ENCODE data around the gene PPP2R3B. TPM values are rescaled to one million over a fixed set of nuclear protein-coding genes. Genes with fewer than 3 reads are reported as not detected.

Gene PPP2R3B
- total RNA-seq, 2 donors from 2014 or later: 104 to 114 TPM

GRCh38 chrX:346034-346813 lies 40.5 kb downstream of the PPP2R3B start:
- intact Hi-C loops (cut with DNase I): no loop called here
- DNase-seq (peak; percentile 16), ATAC-seq (no peak)

GRCh38 chrX:345020-345925 lies 41.4 kb downstream of the PPP2R3B start:
- intact Hi-C loops (cut with DNase I): no loop called here
- DNase-seq (peak; percentile 14), ATAC-seq (no peak)

- intact Hi-C loops (cut with DNase I): no loop called here
- DNase-seq (peak; percentile 13), ATAC-seq (no peak)
Observed at GRCh38 chrX:344371-344901, 42.3 kb downstream of the PPP2R3B start.

DNA sequence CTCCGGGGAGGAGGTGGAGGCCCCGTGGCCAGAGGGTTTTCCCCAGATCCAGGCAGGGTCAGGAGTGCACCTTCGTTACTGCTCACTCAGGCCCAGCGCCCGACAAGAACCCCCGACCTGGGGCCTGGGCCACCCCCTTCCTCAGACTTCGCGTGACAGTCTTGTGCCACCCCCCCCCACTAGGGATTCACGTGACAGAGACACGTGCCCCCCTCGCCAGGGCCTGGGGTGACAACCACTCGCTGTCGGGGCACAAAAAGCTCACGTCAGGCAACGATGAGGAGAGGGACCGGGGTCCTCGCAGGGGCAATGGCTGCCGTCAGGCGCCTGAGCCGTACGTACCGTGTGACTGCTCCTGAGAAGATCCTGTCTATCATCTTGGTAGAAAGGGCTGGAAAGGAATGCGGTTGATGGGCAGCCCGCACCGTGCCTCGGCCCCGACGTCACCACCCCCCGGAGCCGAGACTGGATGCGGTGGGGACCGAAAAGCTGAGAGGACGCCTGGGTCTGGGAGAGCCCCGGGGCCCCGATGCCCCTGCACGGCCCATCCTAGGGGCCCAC lies 45.1 kb downstream of the PPP2R3B start:
- ATAC-seq (no peak), DNase-seq (no peak)
- intact Hi-C loops (cut with DNase I): no loop called here

GRCh38 chrX:340641-341423 lies 45.9 kb downstream of the PPP2R3B start:
- peak; percentile 13 for DNase-seq
- intact Hi-C loops (cut with DNase I): no loop called here
- no peak for ATAC-seq

GRCh38 chrX:340121-340520 lies 46.6 kb downstream of the PPP2R3B start:
- intact Hi-C loops (cut with DNase I): no loop called here
- ATAC-seq (no peak), DNase-seq (peak; percentile 16)

DNA sequence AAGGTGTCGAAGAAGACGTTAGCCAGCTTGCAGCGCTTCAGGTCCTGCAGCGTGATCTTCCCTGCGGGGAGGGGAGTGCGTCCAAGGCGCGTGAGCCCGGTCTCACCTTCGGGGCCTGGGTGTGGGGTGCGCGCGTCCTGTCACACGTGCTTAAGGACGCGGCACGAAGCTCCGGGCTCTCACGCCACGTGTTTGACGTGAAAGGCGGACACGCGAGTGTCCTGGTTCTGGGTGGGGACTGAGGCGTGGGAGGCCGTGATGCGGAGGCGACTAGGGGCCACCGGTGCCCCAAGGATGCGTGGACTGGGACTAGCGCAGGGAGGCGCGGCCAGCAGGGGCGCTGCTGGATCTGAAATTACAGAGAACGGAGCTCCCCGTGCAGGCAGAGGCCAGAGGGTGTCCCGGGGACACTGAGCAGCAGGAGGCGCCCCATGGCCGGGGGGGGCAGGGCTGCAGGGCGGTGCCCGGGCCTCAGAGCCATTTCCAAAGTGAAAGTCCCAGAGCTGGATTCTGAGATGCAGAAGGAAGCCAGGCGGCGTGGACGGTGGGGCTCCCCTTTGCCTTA lies 47.8 kb downstream of the PPP2R3B start:
- intact Hi-C loops (cut with DNase I): no loop called here
- DNase-seq (peak; percentile 19), ATAC-seq (no peak)

DNA sequence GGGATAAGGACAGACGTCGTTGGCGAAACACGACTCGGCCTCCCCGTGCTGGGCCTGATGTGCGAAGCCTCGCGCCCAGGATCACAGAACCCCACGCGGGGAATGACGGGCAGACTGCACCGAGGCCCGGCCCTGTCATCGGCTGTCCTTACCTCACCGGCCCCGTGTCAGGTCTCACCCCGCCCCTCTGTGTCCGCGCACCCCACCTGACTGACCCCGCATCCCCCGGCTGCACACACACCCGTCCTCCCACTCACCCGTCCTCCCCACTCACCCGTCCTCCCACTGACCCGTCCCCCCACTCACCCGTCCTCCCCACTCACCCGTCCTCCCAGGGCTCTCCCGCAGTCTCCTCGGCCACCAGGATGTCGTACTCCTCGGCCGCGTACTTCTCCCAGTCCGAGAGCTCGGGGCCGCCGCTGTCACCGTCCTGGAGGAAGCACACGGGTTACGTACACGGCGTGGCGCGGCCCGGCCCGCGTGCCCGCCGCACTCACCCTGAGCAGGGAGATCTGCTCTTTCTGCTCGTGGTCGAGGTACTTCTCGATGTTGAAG lies 48.3 kb downstream of the PPP2R3B start:
- DNase-seq: peak; percentile 22
- ATAC-seq: no peak

GRCh38 chrX:337331-337831 lies 49.3 kb downstream of the PPP2R3B start:
- intact Hi-C loops (cut with DNase I): no loop called here
- ATAC-seq (no peak), DNase-seq (peak; percentile 12)

More for the DNA sequence above, 48.3 kb downstream of the PPP2R3B start:
- intact Hi-C loops (cut with DNase I): no loop called here

- intact Hi-C loops (cut with DNase I): no loop called here
- DNase-seq (no peak), ATAC-seq (no peak)
Observed at GRCh38 chrX:336227-336626, 50.5 kb downstream of the PPP2R3B start.

- intact Hi-C loops (cut with DNase I): no loop called here
- ATAC-seq: no peak
- DNase-seq: no peak
Observed at GRCh38 chrX:335758-336155, 51.0 kb downstream of the PPP2R3B start.

DNA sequence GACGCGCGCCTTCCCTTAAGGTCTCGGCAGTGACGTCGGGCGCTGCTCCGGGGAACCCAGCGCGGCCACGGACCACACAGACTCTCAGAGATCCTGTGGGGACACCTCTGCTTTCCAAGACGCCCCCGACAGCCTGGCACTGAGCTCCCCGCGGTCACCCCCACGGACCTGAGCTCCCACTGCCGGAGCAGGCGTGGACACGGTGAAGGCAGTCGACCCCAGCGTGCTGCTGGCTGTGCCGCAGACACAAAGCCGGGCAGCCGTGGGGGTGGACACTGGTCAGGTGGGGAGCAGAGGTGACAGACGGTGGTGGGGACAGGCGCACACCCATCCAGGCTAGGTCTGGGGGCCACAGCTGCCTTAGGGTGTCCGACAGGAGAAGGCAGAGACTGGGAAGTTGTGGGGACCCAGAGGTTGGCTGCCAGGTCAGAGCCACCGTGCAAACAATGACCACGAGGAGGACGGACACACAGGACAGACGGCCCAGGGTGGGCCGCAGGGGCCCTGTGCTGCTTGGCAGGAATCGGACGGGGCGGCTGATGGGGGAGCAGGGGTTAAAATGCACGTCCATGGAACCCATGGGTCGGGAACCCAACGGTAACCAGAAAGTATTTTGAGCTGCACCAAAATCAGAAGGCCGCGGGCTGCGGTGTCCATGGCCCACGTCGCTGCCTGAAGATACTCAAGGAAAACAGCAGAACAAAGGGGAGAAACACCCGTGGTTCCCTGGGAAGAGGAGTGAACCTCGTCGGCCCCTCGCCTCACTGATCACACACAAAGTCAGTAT lies 51.5 kb downstream of the PPP2R3B start:
- intact Hi-C loops (cut with DNase I): no loop called here
- DNase-seq: peak; percentile 17
- ATAC-seq: no peak

DNA sequence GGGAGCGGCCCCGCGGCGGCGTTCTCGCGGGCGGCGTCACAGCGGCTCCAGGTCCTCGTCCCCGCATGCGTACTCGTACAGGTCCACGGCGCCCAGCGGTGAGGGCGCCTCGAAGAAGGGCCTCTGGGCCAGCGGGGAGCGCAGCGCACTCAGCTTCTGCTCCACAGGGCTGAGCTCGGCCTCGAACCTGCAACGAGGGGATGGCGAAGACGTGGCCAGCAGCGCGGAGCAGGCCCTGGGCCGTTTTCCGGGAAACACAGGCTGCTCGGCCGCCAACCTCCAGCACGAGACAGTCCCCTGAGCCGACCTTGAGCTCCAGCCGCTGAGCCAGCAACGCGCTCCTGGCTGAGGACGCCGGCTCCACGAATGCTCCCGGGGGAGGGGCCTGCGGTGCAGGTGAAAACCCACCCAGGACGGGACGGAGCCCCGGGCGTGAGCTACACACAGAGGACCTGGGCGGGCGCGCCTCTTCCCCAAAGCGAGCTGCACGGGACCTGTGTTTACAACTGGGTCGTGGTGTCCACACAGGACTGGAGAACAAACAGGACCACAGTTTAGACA lies 52.3 kb downstream of the PPP2R3B start:
- ATAC-seq (no peak), DNase-seq (peak; percentile 19)
- intact Hi-C loops (cut with DNase I): no loop called here

DNA sequence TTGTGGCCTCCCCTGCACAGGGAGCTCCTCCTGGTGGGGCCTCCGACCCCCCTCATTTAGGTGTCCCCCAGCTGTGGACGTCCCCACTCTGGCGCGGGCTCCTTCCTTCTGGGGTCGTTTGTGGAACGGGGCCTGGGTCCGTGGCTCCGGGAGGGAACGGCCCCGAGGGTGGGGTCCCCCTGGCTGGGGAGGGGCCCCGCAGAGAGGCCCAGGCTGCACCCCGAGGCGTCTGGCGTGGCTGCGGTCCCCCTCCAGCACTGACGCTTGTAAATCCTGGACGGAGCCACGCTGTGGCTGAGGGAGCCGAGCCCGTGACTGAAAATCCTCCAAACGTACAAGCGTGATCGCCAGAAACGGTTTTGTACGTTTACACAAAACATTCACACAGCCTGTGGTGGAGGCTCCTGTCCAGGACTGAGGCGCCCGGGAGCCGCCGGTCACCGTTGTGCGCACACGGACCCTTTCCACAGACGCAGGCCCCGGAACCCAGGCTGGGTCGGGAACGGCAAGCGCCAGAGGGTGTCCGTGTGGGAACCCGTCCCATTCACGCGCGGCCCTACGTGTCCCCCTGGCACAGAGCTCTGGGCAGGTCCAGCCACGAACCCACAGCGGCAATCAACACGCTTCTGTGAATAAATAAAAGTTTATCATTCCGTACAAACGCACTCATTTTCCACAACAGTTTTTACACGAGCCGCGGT lies 52.9 kb downstream of the PPP2R3B start:
- ATAC-seq (no peak), DNase-seq (peak; percentile 10)
- intact Hi-C loops (cut with DNase I): no loop called here

DNA sequence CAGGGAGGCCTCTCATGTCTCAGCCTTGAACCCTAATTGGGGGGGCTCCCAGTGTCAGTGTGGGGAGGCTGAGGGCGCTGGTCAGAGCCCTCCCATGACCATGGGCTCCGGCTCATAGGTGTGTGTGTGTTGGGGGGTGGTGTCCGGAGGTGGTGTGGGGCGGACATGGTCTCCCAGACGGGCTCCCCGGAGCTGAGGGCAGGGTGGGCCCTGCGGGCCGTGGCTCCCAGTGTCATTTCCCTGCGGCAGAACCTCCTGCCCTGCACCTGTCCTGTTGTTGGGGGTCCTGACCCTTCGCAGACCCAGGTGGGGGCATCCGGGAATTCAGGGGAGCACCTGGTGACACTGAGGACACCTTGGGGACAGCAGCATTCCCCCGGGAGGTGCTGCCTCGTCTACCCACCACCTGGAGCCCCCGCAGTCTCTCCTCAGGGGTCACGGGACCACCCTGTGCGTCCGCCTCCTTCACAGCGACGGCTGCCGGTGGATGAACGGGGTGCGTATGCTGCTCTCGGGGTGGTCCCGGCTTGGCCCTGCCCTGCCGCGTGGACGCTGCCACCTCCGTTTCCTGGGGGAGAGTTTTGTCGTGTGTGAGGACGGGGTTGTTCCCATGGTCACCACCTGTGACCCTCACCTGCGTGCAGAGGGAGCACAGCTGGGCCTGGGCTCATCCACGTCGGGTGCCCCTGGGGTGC lies 53.6 kb downstream of the PPP2R3B start:
- peak; percentile 23 for DNase-seq
- no peak for ATAC-seq
- intact Hi-C loops (cut with DNase I): no loop called here

DNA sequence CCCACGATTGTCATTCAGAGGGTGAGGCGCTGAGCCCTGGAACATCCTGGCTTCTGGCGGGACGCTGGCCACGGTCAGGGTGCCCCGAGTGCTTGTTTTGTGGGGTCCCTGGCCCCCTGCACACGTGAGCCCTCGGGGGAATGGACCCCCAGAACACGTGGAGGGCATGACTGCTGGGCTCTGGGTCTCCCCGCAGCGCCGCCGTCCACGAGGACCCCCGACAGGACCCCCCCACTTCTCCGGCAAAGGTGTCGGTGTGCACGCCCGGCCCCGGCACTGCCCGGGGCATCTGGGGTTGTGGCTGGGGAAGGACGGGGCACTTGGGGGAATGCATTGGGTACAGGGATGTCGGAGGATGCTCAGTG lies 54.2 kb downstream of the PPP2R3B start:
- DNase-seq (no peak), ATAC-seq (no peak)
- intact Hi-C loops (cut with DNase I): no loop called here
